GM12801 (cell line): ENCODE measurements around the gene PTBP2.

ENCODE experiments used
- TF ChIP-seq, protein P1 (sequence below): IDR thresholded peaks from one replicate; pipeline ENCODE4 v1.5.1; 2011; ENCODE audit warnings: control low read depth; ENCODE audit not compliant: insufficient read length; ENCODE audit errors: extremely low read depth

The PTBP2 gene

DNA sequence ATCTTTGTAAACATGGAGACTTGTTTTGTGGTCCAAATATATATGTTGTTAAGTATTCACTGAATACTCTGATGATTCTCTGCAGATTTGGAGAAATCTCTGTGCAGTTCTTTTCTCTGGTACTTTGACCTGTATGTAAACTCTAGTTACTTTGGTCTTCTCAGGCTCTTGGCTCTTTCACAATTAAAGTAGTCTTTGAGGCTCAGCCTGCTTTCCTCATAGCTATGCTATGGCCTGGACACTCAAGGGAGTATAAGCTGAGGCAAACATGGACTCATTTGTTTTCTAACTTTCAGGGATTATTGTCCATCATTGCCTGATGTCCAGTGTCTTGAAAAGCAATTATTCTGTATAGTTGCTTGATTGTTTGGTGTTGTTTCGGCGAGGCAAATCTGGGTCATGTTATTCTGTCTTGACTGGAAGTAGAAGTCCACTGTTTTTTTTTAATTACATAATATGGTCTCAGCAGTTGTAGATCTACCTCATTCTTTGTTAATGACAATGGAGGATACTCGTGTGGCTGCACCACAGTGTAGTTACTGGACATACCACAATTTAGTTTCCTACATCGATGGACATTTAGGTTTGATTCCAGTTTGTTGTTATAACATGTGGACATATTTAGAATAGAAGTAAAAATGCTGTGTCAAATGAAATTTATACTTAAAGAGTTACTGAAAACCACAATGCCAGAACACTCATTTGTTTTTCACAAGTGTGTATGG, 9.2 kb downstream of the PTBP2 start:
- TF ChIP-seq, protein P1, sequence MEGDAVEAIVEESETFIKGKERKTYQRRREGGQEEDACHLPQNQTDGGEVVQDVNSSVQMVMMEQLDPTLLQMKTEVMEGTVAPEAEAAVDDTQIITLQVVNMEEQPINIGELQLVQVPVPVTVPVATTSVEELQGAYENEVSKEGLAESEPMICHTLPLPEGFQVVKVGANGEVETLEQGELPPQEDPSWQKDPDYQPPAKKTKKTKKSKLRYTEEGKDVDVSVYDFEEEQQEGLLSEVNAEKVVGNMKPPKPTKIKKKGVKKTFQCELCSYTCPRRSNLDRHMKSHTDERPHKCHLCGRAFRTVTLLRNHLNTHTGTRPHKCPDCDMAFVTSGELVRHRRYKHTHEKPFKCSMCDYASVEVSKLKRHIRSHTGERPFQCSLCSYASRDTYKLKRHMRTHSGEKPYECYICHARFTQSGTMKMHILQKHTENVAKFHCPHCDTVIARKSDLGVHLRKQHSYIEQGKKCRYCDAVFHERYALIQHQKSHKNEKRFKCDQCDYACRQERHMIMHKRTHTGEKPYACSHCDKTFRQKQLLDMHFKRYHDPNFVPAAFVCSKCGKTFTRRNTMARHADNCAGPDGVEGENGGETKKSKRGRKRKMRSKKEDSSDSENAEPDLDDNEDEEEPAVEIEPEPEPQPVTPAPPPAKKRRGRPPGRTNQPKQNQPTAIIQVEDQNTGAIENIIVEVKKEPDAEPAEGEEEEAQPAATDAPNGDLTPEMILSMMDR = no peak

DNA sequence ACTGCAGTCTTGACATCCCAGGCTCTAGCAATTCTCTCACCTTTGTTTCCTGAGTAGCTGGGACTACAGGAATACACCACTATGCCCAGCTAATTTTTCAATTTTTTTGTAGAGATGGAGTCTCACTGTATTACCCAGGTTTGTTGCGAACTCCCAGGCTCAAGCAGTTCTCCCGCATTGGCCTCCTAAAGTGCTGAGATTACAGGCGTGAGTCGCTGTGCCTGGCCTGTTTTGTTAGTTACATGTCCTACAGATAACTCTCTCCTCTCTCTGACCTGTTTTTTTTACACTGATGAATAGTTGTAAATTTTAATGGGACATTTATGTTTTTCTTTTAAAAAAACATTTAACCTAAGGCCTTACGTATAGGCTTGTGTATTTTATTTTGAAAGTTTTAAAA, 19.8 kb downstream of the PTBP2 start:
- TF ChIP-seq, protein P1 = no peak

DNA sequence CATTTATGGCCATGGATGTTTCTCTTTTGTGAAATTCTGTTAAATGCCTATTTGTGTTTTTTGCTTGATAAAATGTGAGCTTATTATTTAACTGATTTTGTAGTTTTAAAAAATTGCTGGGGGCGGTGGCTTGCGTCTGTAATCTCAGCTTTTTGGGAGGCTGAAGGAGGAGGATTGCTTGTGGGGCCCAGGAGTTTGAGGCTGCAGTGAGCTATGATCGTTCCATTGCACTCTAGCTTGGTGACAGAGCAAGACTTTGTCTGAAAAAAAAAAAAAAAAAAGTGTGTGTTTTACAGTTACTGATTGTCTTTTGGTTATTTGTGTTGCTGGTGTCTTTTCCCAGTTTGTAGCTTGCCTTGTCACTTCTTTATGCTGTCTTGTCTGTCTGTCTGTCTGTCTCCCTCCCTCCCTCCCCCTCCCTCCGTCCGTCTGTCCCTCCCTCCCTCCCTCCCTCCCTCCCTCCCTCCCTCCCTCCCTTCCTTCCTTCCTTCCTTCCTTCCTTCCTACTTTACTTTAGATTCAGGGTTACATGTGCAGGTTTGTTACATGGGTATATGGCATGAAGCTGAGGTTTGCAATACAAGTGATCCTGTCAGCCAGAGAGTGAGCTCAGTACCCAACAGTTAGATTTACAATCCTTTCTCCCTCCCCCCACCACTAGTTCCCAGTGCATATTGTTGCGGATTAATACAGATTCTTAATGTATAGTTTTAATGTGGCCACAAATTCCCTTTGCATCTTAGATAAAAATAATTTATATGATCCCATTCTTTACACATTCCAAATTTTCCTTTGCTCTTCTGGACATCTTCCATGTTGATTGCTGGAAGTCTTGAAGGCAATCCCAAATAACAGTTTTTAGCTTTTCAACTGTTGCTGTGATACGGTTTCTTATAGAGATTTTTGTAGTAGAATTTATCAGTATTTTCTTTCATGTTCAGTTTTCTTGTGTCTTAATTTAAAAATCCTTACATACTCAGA, 25.1 kb downstream of the PTBP2 start:
- TF ChIP-seq, protein P1 = no peak

DNA sequence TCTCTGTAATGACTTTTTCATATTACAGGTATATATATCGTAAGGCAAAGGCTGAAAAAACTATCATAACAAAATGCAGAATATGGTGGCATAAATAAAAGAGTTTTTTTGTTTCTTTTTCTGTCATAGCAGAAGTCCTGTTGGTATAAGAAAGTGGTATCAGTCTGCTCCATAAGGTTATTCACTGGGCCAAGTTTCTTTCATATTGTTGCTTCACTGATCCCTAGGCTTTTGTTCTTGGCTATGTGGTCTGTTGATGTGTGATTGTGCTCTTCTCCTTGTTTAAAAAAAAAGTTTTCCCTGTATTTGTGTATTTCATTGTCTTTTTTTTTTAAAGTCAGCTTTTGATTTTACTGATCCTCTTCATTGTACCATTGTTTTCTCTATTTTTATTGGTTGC, 26.0 kb downstream of the PTBP2 start:
- TF ChIP-seq, protein P1 = no peak

DNA sequence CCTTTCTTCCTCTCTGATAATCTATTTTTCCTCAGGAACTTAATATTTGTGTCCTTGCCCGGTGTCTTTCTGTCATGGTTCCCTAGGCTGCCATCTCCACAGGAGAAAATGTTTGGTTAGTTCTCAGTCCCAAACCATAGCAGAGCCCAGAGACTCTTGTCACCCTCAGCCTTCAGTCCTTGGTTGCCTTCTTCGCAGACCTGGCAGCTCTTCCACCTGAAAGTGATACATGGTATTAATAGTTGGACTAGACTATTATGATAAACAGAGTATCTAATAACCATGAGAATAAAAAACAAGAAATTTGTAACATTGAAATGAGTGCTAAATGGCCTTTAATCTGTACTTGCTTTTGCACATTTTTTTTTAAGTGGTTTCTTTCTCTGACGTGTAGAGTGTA, 26.5 kb downstream of the PTBP2 start:
- TF ChIP-seq, protein P1 = no peak

DNA sequence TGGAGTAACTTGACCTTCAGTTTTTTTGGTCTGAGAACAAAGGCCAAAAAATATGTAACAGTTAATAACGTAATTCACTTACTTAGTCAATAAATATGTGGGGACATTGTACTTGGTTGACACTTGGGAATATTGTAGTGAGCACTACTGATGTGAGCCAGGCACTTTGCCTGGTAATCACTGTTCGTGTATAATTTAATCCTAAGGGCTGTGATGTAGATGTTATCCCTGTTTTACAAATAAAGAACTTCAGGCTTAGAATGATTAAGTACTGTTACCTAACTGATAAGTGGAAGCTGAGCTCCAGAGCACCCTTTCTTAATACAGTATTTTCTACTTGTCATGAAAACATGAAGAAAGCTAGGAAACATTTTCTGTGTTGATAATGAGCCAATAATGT, 28.0 kb downstream of the PTBP2 start:
- TF ChIP-seq, protein P1 = no peak

DNA sequence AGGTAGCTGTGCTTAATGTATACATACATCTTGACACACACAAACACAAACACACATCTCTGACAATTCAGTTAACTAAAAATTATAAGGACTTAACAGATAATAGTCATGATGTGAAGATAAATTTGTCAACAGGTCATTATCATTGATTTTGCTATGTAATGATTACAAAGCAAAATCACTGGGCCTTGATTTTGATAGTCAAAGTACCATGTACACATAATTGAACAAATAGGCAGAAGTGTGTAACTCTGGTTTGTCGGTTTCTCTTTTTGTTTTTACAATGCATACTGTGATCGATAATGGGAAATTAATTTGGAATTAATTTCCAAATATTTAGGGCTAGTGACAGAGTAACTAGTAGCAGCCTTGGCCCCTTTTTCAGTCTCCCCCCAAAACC, 30.8 kb downstream of the PTBP2 start:
- TF ChIP-seq, protein P1 = no peak
